ENCODE measurements around the gene MAB21L4. TPM values are rescaled to one million over a fixed set of nuclear protein-coding genes. Genes with fewer than 3 reads are reported as not detected.

Gene MAB21L4
- total and polyA plus RNA-seq, 8 donors, result 0.14 to 2.0 (median 1.1) TPM

GRCh38 chr2:240869956-240870875 is 25.7 kb downstream of the MAB21L4 start:
- H3K9me3 ChIP-seq, result no peaks in the 10 kb centered on the region
- peak in 1 of 6 donors; percentile 54 for DNase-seq
- no peak overlapping the region for H3K27ac ChIP-seq
- FAIRE-seq, result no peak
- no peak for ATAC-seq
- no peak for TF ChIP-seq CTCF (IDR thresholded peaks at IDR 0.05)
- H3K36me3 ChIP-seq, result no peaks in the 10 kb centered on the region
- no peak overlapping the region for H3K4me3 ChIP-seq
- H3K27me3 ChIP-seq, result no peaks in the 10 kb centered on the region
- no peaks in the 10 kb centered on the region for H3K4me1 ChIP-seq
- intact Hi-C loops (cut with DNase I), result no loop called here
- WGBS, 2 donors, result 75 to 80% methylated on average over 15 of the region's 15 CpGs

GRCh38 chr2:240869109-240869955 is 26.6 kb downstream of the MAB21L4 start:
- no peaks in the 10 kb centered on the region for H3K36me3 ChIP-seq
- 82 to 90% methylated on average over 25 of the region's 25 CpGs for WGBS, 2 donors

GRCh38 chr2:240868286-240869108 is 27.5 kb downstream of the MAB21L4 start, which contains the start of gene AGXT:
Gene AGXT (plus strand): TSS chr2:240868824. CDS start chr2:240868866, 42 bp downstream.
- Histone ChIP-seq H3K27ac (no peak within 1 kb of the TSS), H3K36me3 (no peaks in the 10 kb centered on the region), H3K4me1 (no peaks in the 10 kb centered on the region), H3K27me3 (no peaks in the 10 kb centered on the region), H3K9me3 (no peaks in the 10 kb centered on the region), H3K4me3 (no peak within 1 kb of the TSS)
- no peak for DNase-seq
- 79 to 82% methylated on average over 21 of the region's 21 CpGs for WGBS, 2 donors
- intact Hi-C loops (cut with DNase I), result no loop called here
- TF ChIP-seq CTCF (IDR thresholded peaks at IDR 0.05), result no peak
- ATAC-seq, result no peak
- no peak for FAIRE-seq

More at GRCh38 chr2:240869109-240869955, 26.6 kb downstream of the MAB21L4 start:
- ATAC-seq, result no peak
- Histone ChIP-seq H3K4me3 (no peak overlapping the region), H3K27me3 (no peaks in the 10 kb centered on the region), H3K9me3 (no peaks in the 10 kb centered on the region), H3K4me1 (no peaks in the 10 kb centered on the region), H3K27ac (no peak overlapping the region)
- no peak for TF ChIP-seq CTCF (IDR thresholded peaks at IDR 0.05)
- no peak for FAIRE-seq
- DNase-seq, result peak in 2 of 6 donors; percentile 43 to 55
- intact Hi-C loops (cut with DNase I), result no loop called here

GRCh38 chr2:240865391-240865790 is 30.6 kb downstream of the MAB21L4 start:
- no peak for TF ChIP-seq CTCF (IDR thresholded peaks at IDR 0.05)
- intact Hi-C loops (cut with DNase I), result no loop called here
- FAIRE-seq (no peak), DNase-seq (no peak), ATAC-seq (no peak)
- H3K4me1 ChIP-seq, result no peaks in the 10 kb centered on the region
- H3K9me3 ChIP-seq, result no peaks in the 10 kb centered on the region
- no peak overlapping the region for H3K27ac ChIP-seq
- no peak overlapping the region for H3K4me3 ChIP-seq
- no peaks in the 10 kb centered on the region for H3K27me3 ChIP-seq
- no peaks in the 10 kb centered on the region for H3K36me3 ChIP-seq
- 81 to 90% methylated on average over 5 of the region's 5 CpGs for WGBS, 2 donors

Measured in pancreas (tissue), 10 donors.